ENCODE results near the gene TNFAIP3.

GRCh38 chr6:137824896-137825295 lies 42.2 kb upstream of the TNFAIP3 start:
- no peak for TF ChIP-seq CTCF (IDR thresholded peaks at IDR 0.05; ENCODE audit: insufficient read depth, low read length, poor library complexity, severe bottlenecking)
- no peak for TF ChIP-seq EZH2phosphoT487 (conservative IDR thresholded peaks at IDR 0.05; ENCODE audit: low read length)
